OCI-LY7 (cell line): ENCODE results near the gene SRPK2. TPM values are rescaled to one million over a fixed set of nuclear protein-coding genes. Genes with fewer than 3 reads are reported as not detected.

ENCODE experiments used
- BruUV-seq: library from RNA; stranded (reverse); fragments of 400-500 nt; replicated peaks from 2 replicates; lab custom pipeline; 2021; lab: Mats Ljungman, UMichigan
- CTCF ChIA-PET: fragments of 300-600 bp; sonication (Branson Sonifier 250); formaldehyde crosslinking; loops from one replicate; lab custom pipeline; 2022; ENCODE audit warnings: antibody characterized with exemption; ENCODE audit not compliant: unreplicated experiment; lab: Charles Lee
- POLR2A ChIA-PET: fragments of 300-600 bp; sonication (Branson Sonifier 250); formaldehyde crosslinking; loops from one replicate; lab custom pipeline; 2022; ENCODE audit warnings: antibody characterized with exemption; lab: Charles Lee
- DNase-seq: peaks from one replicate; pipeline ENCODE4 v3.0.0-alpha.2; 2015; ENCODE audit warnings: low spot score
- H2AFZ ChIP-seq: fragments of 200-600 bp; sonication (generic), shearing (Covaris generic); 2 replicates; pipeline ENCODE4 v1.6.1; 2014; ENCODE audit warnings: mild to moderate bottlenecking, antibody characterized with exemption, low read length, moderate library complexity
- H3K27ac ChIP-seq: fragments of 200-600 bp; sonication (generic); 2 replicates; pipeline ENCODE4 v1.5.1; 2014; ENCODE audit warnings: mixed run types, low read depth, mild to moderate bottlenecking, moderate library complexity, low read length, inconsistent platforms; ENCODE audit not compliant: poor library complexity, severe bottlenecking
- H3K36me3 ChIP-seq: fragments of 200-600 bp; sonication (generic); 2 replicates; pipeline ENCODE4 v1.6.1; 2014; ENCODE audit warnings: mild to moderate bottlenecking, antibody characterized with exemption, low read length, moderate library complexity, mixed read lengths; ENCODE audit not compliant: insufficient read depth
- H3K4me1 ChIP-seq: fragments of 200-600 bp; sonication (generic); 2 replicates; pipeline ENCODE4 v1.5.1; 2014; ENCODE audit warnings: mild to moderate bottlenecking, low read length; ENCODE audit not compliant: insufficient read depth, poor library complexity, severe bottlenecking
- H3K4me2 ChIP-seq: fragments of 200-600 bp; sonication (generic); 2 replicates; pipeline ENCODE4 v1.6.1; 2014; ENCODE audit warnings: mild to moderate bottlenecking, low read length
- H3K4me3 ChIP-seq: fragments of 200-600 bp; sonication (generic); 2 replicates; pipeline ENCODE4 v1.5.1; 2014; ENCODE audit warnings: mild to moderate bottlenecking, low read depth, low read length; ENCODE audit not compliant: poor library complexity, severe bottlenecking
- H3K79me2 ChIP-seq: fragments of 200-600 bp; sonication (generic); 2 replicates; pipeline ENCODE4 v1.6.1; 2016; ENCODE audit warnings: low read depth, mild to moderate bottlenecking, low read length, moderate library complexity, mixed read lengths; ENCODE audit not compliant: insufficient read depth
- H3K9me2 ChIP-seq: fragments of 200-600 bp; sonication (generic); 2 replicates; pipeline ENCODE4 v1.6.1; 2016; ENCODE audit warnings: mild to moderate bottlenecking, low read length, mixed read lengths; ENCODE audit not compliant: insufficient read depth
- H3K9me3 ChIP-seq: fragments of 200-600 bp; sonication (generic); 2 replicates; pipeline ENCODE4 v1.6.1; 2014; ENCODE audit warnings: mild to moderate bottlenecking, mixed run types, low read length, mixed read lengths
- H4K20me1 ChIP-seq: fragments of 200-600 bp; sonication (generic); 2 replicates; pipeline ENCODE4 v1.6.1; 2014; ENCODE audit warnings: mild to moderate bottlenecking, antibody characterized with exemption, low read length, moderate library complexity, mixed read lengths; ENCODE audit not compliant: insufficient read depth
- CTCF ChIP-seq: fragments of 200-600 bp; sonication (generic); conservative IDR thresholded peaks from 2 replicates; pipeline ENCODE4 v1.5.1; 2014; ENCODE audit warnings: mild to moderate bottlenecking, antibody characterized with exemption, low read length, moderate library complexity, mixed read lengths
- EZH2phosphoT487 ChIP-seq: fragments of 200-600 bp; sonication (generic); IDR thresholded peaks from 2 replicates; pipeline ENCODE4 v1.6.1; 2018; ENCODE audit warnings: low read depth, borderline replicate concordance, mild to moderate bottlenecking, mixed run types, antibody characterized with exemption, low read length, moderate library complexity, mixed read lengths
- intact Hi-C: fragments of 100-400 bp; cut with micrococcal nuclease; formaldehyde crosslinking; loops from one replicate; pipeline ENCODE4 v1.10.0; 2022; ENCODE audit not compliant: unreplicated experiment
- total RNA-seq, 2 experiments: library from RNA; depleted of rRNA in 1 of 2; stranded (reverse); fragments of >200 nt in 1 of 2; shearing (Covaris generic) in 1 of 2; gene quantifications; 2 replicates each; pipeline ENCODE4 v1.2.3, GENCODE V29; 2014 to 2022

The SRPK2 gene
- total RNA-seq, 2 experiments from 2014 or later: 22.1 to 26.8 TPM

GRCh38 chr7:105230486-105230885 is 158.2 kb downstream of the SRPK2 start:
- Histone ChIP-seq H2AFZ (no peak overlapping the region), H3K27ac (no peak overlapping the region), H3K4me3 (no peak overlapping the region), H3K9me3 (no peaks in the 10 kb centered on the region), H3K4me2 (no peak overlapping the region), H3K9me2 (no peaks in the 10 kb centered on the region), H3K4me1 (no peaks in the 10 kb centered on the region), H3K79me2 (no peaks in the 10 kb centered on the region), H4K20me1 (no peaks in the 10 kb centered on the region), H3K36me3 (no peaks in the 10 kb centered on the region)
- TF ChIP-seq CTCF: no peak
- TF ChIP-seq EZH2phosphoT487: no peak
- intact Hi-C loops: no loop called here
- ChIA-PET CTCF (no interaction called here), POLR2A (no interaction called here)
- no TSS peak for BruUV-seq
- no peak for DNase-seq

GRCh38 chr7:105229641-105230040 is 159.1 kb downstream of the SRPK2 start:
- no peak for DNase-seq
- Histone ChIP-seq H3K4me3 (no peak overlapping the region), H3K27ac (no peak overlapping the region), H3K9me2 (no peaks in the 10 kb centered on the region), H3K36me3 (no peaks in the 10 kb centered on the region), H4K20me1 (no peaks in the 10 kb centered on the region), H3K4me2 (no peak overlapping the region), H3K79me2 (no peaks in the 10 kb centered on the region), H3K9me3 (no peaks in the 10 kb centered on the region), H2AFZ (no peak overlapping the region), H3K4me1 (peaks cover 5% of the 10 kb centered on the region)
- BruUV-seq: no TSS peak
- ChIA-PET CTCF (no interaction called here), POLR2A (no interaction called here)
- intact Hi-C loops: no loop called here
- no peak for TF ChIP-seq CTCF
- no peak for TF ChIP-seq EZH2phosphoT487

- no peak overlapping the region for H3K27ac ChIP-seq
- no peaks in the 10 kb centered on the region for H3K79me2 ChIP-seq
- H2AFZ ChIP-seq: no peak overlapping the region
- H3K4me3 ChIP-seq: no peak overlapping the region
- H3K4me2 ChIP-seq: no peak overlapping the region
- TF ChIP-seq CTCF (no peak), EZH2phosphoT487 (no peak)
- CTCF ChIA-PET: no interaction called here
- peaks cover 5% of the 10 kb centered on the region for H3K4me1 ChIP-seq
- intact Hi-C loops: no loop called here
- no peaks in the 10 kb centered on the region for H4K20me1 ChIP-seq
- H3K36me3 ChIP-seq: no peaks in the 10 kb centered on the region
- no peak for DNase-seq
- POLR2A ChIA-PET: no interaction called here
- no peaks in the 10 kb centered on the region for H3K9me2 ChIP-seq
- BruUV-seq: no TSS peak
- H3K9me3 ChIP-seq: no peaks in the 10 kb centered on the region
These were observed 160.2 kb downstream of the SRPK2 start for GRCh38 chr7:105228555-105228954.
